ELF-1 (cell line): ENCODE data around the gene TRIM72.
A peak's percentile ranks its signal among the peaks of the same experiment; 100 is the strongest.
"Not testable (repeated sequence)": the region's sequence is repeated elsewhere in the genome, so short reads cannot be mapped to it uniquely, and the experiment has no call there.

Experiments
- DNase-seq: peaks from one replicate; pipeline ENCODE4 v3.0.0-alpha.2; 2016; ENCODE audit warnings: low read depth, low spot score

Gene TRIM72

GRCh38 chr16:31213877-31214707, at the start of gene TRIM72:
Gene TRIM72 (plus strand): TSS chr16:31214119. CDS start chr16:31214739, 620 bp downstream.
- no peak for DNase-seq

- DNase-seq, result no peak
Observed at GRCh38 chr16:31167315-31167714, 46.6 kb upstream of the TRIM72 start.

GRCh38 chr16:31168848-31169247, 45.1 kb upstream of the TRIM72 start:
- DNase-seq, result peak; percentile 54

GRCh38 chr16:31170048-31170447, 43.9 kb upstream of the TRIM72 start:
- DNase-seq, result not testable (repeated sequence)

- DNase-seq, result no peak
Observed at GRCh38 chr16:31177136-31177535, 36.8 kb upstream of the TRIM72 start.

- DNase-seq, result no peak
Observed at GRCh38 chr16:31179219-31179746, 34.6 kb upstream of the TRIM72 start.

GRCh38 chr16:31179747-31180459, 34.0 kb upstream of the TRIM72 start, which contains the start of gene FUS:
Gene FUS (plus strand): TSS chr16:31180139. CDS start chr16:31180215, 76 bp downstream.
- peak; percentile 94 for DNase-seq

- peak; percentile 49 for DNase-seq
Observed at GRCh38 chr16:31181102-31181830, 32.7 kb upstream of the TRIM72 start.

GRCh38 chr16:31182391-31182790, 31.5 kb upstream of the TRIM72 start:
- DNase-seq, result no peak

- no peak for DNase-seq
Observed at GRCh38 chr16:31183432-31184428, 30.2 kb upstream of the TRIM72 start.

- no peak for DNase-seq
Observed at GRCh38 chr16:31184888-31185287, 29.0 kb upstream of the TRIM72 start.

- DNase-seq, result no peak
Observed at GRCh38 chr16:31185339-31185738, 28.6 kb upstream of the TRIM72 start.

GRCh38 chr16:31186176-31186575, 27.7 kb upstream of the TRIM72 start:
- no peak for DNase-seq

GRCh38 chr16:31186930-31187807, 26.8 kb upstream of the TRIM72 start:
- DNase-seq, result no peak

GRCh38 chr16:31187808-31188189, 26.1 kb upstream of the TRIM72 start:
- DNase-seq, result no peak

- no peak for DNase-seq
Observed at GRCh38 chr16:31188450-31189411, 25.2 kb upstream of the TRIM72 start.

- DNase-seq, result no peak
Observed at GRCh38 chr16:31189412-31189778, 24.5 kb upstream of the TRIM72 start.

- DNase-seq, result no peak
Observed at GRCh38 chr16:31190061-31190460, 23.9 kb upstream of the TRIM72 start.
